T-cell (primary cell): Measurements from ENCODE around the gene AADACL3. TPM values are rescaled to one million over a fixed set of nuclear protein-coding genes. Genes with fewer than 3 reads are reported as not detected.

Source experiments
- ATAC-seq, 4 experiments: fragments of 200-7000 bp in 3 of 4; fragments of 150-1000 bp in 1 of 4; cut with Tn5 transposase; replicated peaks in 1 of 4; 1 replicate in 3 of 4; 2 replicates in 1 of 4; pipeline ENCODE4 v1.10.0; 2021; ENCODE audit warnings: moderate library complexity in 3 of 4, mild to moderate bottlenecking in 2 of 4, moderate number of reproducible peaks in 1 of 4
- CTCF ChIA-PET, 2 donors: fragments of 300-600 bp; sonication (Branson Sonifier 250); formaldehyde crosslinking; loops; one replicate each; lab custom pipeline; 2022; ENCODE audit warnings: antibody characterized with exemption in 2 of 2; lab: Charles Lee
- POLR2A ChIA-PET, 2 donors: fragments of 300-600 bp; sonication (Branson Sonifier 250); formaldehyde crosslinking; loops; one replicate each; lab custom pipeline; 2022; ENCODE audit warnings: antibody characterized with exemption in 2 of 2; lab: Charles Lee
- DNase-seq, 35 experiments: peaks; one replicate each; pipeline versions ENCODE4 v3.0.0 to v3.0.0-alpha.2; 2013 to 2023
- H3K27ac ChIP-seq: one replicate; pipeline ENCODE4 v1.5.1; 2013; ENCODE audit warnings: low read length
- H3K27me3 ChIP-seq, 2 experiments: replicated peaks in 1 of 2; 1 replicate in 1 of 2; 2 replicates in 1 of 2; pipeline versions ENCODE4 v1.6.1 to v1.7.0; 2013; ENCODE audit warnings: low read length in 1 of 2, mixed read lengths in 1 of 2; ENCODE audit not compliant: control insufficient read depth in 2 of 2, insufficient read depth in 2 of 2; ENCODE audit errors: extremely low read depth in 1 of 2
- H3K36me3 ChIP-seq, 2 donors: 1 replicate in 1 of 2; 2 replicates in 1 of 2; pipeline versions ENCODE4 v1.6.1 to v1.7.0; 2013; ENCODE audit warnings: low read length in 1 of 2; ENCODE audit not compliant: control insufficient read depth in 2 of 2, insufficient read depth in 1 of 2; ENCODE audit errors: extremely low read depth in 1 of 2
- H3K4me1 ChIP-seq, 2 experiments: 1 replicate in 1 of 2; 2 replicates in 1 of 2; pipeline versions ENCODE4 v1.6.1 to v1.7.0; 2013; ENCODE audit warnings: low read length in 2 of 2, mixed read lengths in 1 of 2; ENCODE audit not compliant: insufficient read depth in 2 of 2, control insufficient read depth in 1 of 2; ENCODE audit errors: extremely low read depth in 1 of 2
- H3K4me3 ChIP-seq, 2 donors: 1 replicate in 1 of 2; 2 replicates in 1 of 2; pipeline versions ENCODE4 v1.5.1 to v1.7.0; 2013; ENCODE audit warnings: mild to moderate bottlenecking in 2 of 2, low read length in 1 of 2, moderate library complexity in 1 of 2; ENCODE audit not compliant: control insufficient read depth in 1 of 2; ENCODE audit errors: extremely low read depth in 1 of 2
- H3K9me3 ChIP-seq: 2 replicates; pipeline ENCODE4 v1.7.0; 2013
- H3K27ac Mint-ChIP-seq, 2 donors: one replicate each; pipeline ENCODE4 v1.8.0; 2020 to 2021; ENCODE audit warnings: mild to moderate bottlenecking in 2 of 2, mixed read lengths in 2 of 2
- H3K27me3 Mint-ChIP-seq, 2 donors: one replicate each; pipeline ENCODE4 v1.8.0; 2021 to 2022; ENCODE audit warnings: mixed read lengths in 2 of 2
- H3K36me3 Mint-ChIP-seq: one replicate; pipeline ENCODE4 v1.8.0; 2021; ENCODE audit warnings: mixed read lengths
- H3K4me1 Mint-ChIP-seq, 3 donors: one replicate each; pipeline ENCODE4 v1.8.0; 2020 to 2022; ENCODE audit warnings: mixed read lengths in 3 of 3, mild to moderate bottlenecking in 1 of 3
- H3K4me3 Mint-ChIP-seq, 3 donors: one replicate each; pipeline ENCODE4 v1.8.0; 2020 to 2022; ENCODE audit warnings: mild to moderate bottlenecking in 3 of 3, mixed read lengths in 3 of 3, moderate library complexity in 3 of 3
- H3K9me3 Mint-ChIP-seq, 3 donors: one replicate each; pipeline ENCODE4 v1.8.0; 2020 to 2022; ENCODE audit warnings: mixed read lengths in 3 of 3
- WGBS: methylation state at CpG from one replicate; pipeline ENCODE4 v1.1.5; 2013; ENCODE audit warnings: missing lambda C conversion rate; ENCODE audit not compliant: insufficient coverage; 5-methylcytosine and 5-hydroxymethylcytosine counted together
- total RNA-seq, 35 experiments: library from RNA in 6 of 35; stranded (reverse) in 6 of 35; fragments of 120-200 nt in 1 of 35; gene quantifications; one replicate each; pipeline versions ENCODE4 v1.2.1 to v1.2.4 and lab custom pipeline; 2013 to 2026

Gene AADACL3
- total RNA-seq, 5 donors from 2014 or later (not counting 1 experiment from before 2014, with no cell fraction given) = not detected

DNA sequence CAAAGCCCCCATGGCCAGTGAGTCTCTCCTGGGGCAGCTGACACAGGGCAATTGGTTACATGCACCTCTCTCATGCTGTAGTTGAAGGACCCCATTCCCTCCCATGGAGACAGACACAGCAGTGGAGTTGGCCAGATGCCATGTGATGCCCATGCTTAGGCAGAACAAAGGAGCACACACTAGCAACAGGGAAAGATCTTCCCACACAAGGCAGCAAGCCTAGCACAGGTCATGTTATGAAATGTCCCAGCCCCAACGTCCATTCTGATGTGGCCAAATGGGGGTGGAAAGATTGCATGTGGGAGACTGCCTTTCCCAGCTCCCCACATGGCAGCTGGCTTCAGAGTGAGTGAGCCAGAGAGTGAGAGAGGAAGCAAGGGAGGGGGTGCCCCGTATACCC is 37.6 kb upstream of the AADACL3 start:
- peaks cover 36 to 39% of the 10 kb centered on the region in 2 donors for H3K27me3 Mint-ChIP-seq
- Histone ChIP-seq H3K9me3 (no peaks in the 10 kb centered on the region), H3K4me1 (no peaks in the 10 kb centered on the region), H3K27me3 (peaks cover 4 to 33% of the 10 kb centered on the region in 2 experiments), H3K36me3 (no peaks in the 10 kb centered on the region), H3K4me3 (no peak overlapping the region), H3K27ac (no peak overlapping the region)
- peaks cover 0 to 7% (median 7%) of the 10 kb centered on the region in 3 donors for H3K9me3 Mint-ChIP-seq
- DNase-seq = no peak
- no peaks in the 10 kb centered on the region for H3K4me1 Mint-ChIP-seq
- no peaks in the 10 kb centered on the region for H3K36me3 Mint-ChIP-seq
- H3K27ac Mint-ChIP-seq = no peak overlapping the region
- no peak overlapping the region for H3K4me3 Mint-ChIP-seq
- ChIA-PET CTCF (no interaction called here), POLR2A (no interaction called here)
- no peak for ATAC-seq
- WGBS = no CpG with 5 or more reads among the region's 2 CpGs

DNA sequence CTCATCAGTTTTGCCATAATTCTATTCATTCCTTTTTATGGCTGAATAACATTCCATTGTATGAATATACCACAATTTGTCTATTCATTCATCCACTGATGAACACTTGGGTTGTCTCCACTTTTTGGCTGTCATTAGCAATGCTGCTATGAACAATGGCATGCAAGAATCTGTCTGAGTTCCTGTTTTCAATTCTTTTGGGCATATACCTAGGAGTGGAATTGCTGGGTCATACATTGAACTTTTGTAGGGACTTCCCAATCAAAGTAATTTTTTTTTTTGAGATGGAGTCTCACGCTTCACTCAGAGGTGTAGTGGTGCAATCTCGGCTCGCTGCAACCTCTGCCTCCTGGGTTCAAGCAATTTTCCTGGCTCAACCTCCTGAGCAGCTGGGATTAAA is 37.1 kb upstream of the AADACL3 start:
- H3K36me3 Mint-ChIP-seq = no peaks in the 10 kb centered on the region

DNA sequence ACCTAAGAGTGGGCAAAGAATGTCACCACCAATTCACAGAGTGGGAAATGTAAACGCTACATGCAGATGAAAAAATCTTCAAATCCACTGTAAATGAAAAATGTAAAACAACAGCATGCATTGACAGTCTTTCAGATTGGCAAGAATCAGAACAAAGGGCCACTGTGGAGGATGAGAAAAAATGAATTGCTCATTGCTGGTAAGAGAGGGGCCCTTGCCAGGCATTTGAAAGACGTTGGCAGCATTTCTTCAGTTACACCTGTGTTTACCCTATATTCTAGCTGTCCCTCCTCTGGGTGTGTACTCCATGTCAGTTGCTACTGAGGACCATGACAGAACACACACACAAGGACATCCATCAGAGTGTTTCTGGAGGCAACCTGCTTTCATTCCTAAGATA is 25.8 kb upstream of the AADACL3 start:
- Mint-ChIP-seq H3K27ac (no peak overlapping the region), H3K36me3 (no peaks in the 10 kb centered on the region), H3K4me1 (no peaks in the 10 kb centered on the region), H3K9me3 (no peaks in the 10 kb centered on the region), H3K27me3 (peaks cover 8 to 28% of the 10 kb centered on the region in 2 donors), H3K4me3 (no peak overlapping the region)
- ATAC-seq (no peak), DNase-seq (no peak)
- ChIA-PET CTCF (no interaction called here), POLR2A (no interaction called here)
- Histone ChIP-seq H3K4me3 (no peak overlapping the region), H3K27ac (no peak overlapping the region), H3K4me1 (no peaks in the 10 kb centered on the region), H3K27me3 (peaks cover 1 to 9% of the 10 kb centered on the region in 2 experiments), H3K9me3 (no peaks in the 10 kb centered on the region), H3K36me3 (no peaks in the 10 kb centered on the region)
- no CpG with 5 or more reads among the region's 2 CpGs for WGBS

More for the DNA sequence above, 37.1 kb upstream of the AADACL3 start:
- ChIA-PET POLR2A (no interaction called here), CTCF (no interaction called here)
- Histone ChIP-seq H3K36me3 (no peaks in the 10 kb centered on the region), H3K4me1 (no peaks in the 10 kb centered on the region), H3K27ac (no peak overlapping the region), H3K27me3 (peaks cover 4 to 34% of the 10 kb centered on the region in 2 experiments), H3K4me3 (no peak overlapping the region), H3K9me3 (no peaks in the 10 kb centered on the region)
- ATAC-seq (no peak), DNase-seq (no peak)
- Mint-ChIP-seq H3K9me3 (peaks cover 0 to 7% (median 7%) of the 10 kb centered on the region in 3 donors), H3K27me3 (peaks cover 39 to 40% of the 10 kb centered on the region in 2 donors), H3K4me3 (no peak overlapping the region), H3K4me1 (no peaks in the 10 kb centered on the region), H3K27ac (no peak overlapping the region)
- WGBS = 86% methylated on average over 3 of the region's 3 CpGs

DNA sequence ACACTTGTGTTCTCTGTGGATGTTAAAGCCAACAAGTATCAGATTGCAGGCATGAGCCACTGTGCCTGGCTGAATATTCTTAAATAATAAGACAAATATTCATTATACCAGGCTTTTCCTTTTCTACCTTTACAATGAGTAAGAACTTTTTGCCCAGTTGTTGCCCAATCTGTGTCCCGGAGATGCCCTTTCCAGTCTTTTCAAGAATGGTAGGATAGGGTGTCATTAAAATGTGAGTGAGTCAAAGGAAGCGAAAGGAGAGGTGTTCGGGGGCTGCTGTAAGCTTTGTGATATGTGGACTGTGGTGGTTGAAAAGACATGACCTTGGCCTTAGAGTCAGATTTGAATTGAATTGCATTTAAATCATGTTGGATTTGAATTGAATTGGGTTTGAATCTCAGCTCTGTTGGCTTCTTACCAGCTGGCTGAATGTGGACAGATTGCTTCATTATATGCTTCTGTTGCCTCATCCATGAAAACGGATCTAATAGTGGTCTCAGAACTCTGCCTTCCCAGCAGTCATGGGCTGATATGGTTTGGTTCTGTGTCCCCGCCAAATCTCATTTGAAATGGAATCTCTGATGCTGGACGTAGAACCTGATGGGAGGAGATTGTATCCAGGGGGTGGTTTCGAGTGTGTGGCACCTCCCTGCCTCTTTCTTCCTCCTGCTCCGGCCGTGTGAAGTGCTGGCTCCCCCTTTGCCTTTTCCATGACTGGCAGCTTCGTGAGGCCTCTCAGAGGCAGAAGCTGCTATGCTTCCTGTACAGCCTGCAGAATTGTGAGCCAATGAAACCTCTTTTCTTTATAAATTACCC is 22.7 kb upstream of the AADACL3 start:
- no peak overlapping the region for H3K4me3 Mint-ChIP-seq
- no peak overlapping the region for H3K27ac Mint-ChIP-seq
- POLR2A ChIA-PET = no interaction called here
- H3K4me1 Mint-ChIP-seq = no peaks in the 10 kb centered on the region
- no peaks in the 10 kb centered on the region for H3K9me3 ChIP-seq
- CTCF ChIA-PET = no interaction called here
- H3K27me3 Mint-ChIP-seq = peaks cover 1 to 21% of the 10 kb centered on the region in 2 donors
- H3K36me3 ChIP-seq = no peaks in the 10 kb centered on the region
- H3K36me3 Mint-ChIP-seq = no peaks in the 10 kb centered on the region
- no peaks in the 10 kb centered on the region for H3K4me1 ChIP-seq
- WGBS = 66% methylated on average over 9 of the region's 10 CpGs
- peaks cover 0 to 7% of the 10 kb centered on the region in 2 experiments for H3K27me3 ChIP-seq
- no peak for DNase-seq
- no peak for ATAC-seq
- no peak overlapping the region for H3K27ac ChIP-seq
- H3K9me3 Mint-ChIP-seq = no peaks in the 10 kb centered on the region
- no peak overlapping the region for H3K4me3 ChIP-seq

DNA sequence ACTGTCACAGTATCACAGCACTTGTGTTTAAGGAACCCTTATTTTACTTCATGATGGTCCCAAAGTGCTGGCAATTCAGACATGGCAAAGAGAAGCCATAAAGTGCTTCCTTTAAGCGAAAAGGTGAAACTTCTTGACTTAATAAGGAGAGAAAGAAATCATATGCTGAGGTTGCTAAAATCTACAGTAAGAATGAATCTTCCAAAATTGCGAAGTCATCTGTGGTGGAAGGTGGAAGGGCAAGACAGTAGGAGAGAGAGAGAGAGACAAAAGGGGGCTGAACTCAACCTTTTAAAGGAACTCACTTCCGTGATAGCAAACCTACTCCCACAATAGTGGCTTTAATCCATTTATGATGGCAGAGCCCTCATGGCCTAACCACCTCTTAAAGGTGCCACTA is 19.3 kb upstream of the AADACL3 start:
- no peak overlapping the region for H3K4me3 Mint-ChIP-seq
- Histone ChIP-seq H3K27ac (no peak overlapping the region), H3K36me3 (no peaks in the 10 kb centered on the region), H3K27me3 (peaks cover 0 to 14% of the 10 kb centered on the region in 2 experiments), H3K4me3 (no peak overlapping the region), H3K9me3 (no peaks in the 10 kb centered on the region), H3K4me1 (no peaks in the 10 kb centered on the region)
- POLR2A ChIA-PET = no interaction called here
- no peak overlapping the region for H3K27ac Mint-ChIP-seq
- CTCF ChIA-PET = no interaction called here
- peaks cover 0 to 3% (median 0%) of the 10 kb centered on the region in 3 donors for H3K9me3 Mint-ChIP-seq
- no CpG with 5 or more reads among the region's 3 CpGs for WGBS
- no peaks in the 10 kb centered on the region for H3K36me3 Mint-ChIP-seq
- no peak for DNase-seq
- H3K4me1 Mint-ChIP-seq = no peaks in the 10 kb centered on the region
- H3K27me3 Mint-ChIP-seq = peaks cover 23 to 48% of the 10 kb centered on the region in 2 donors
- no peak for ATAC-seq

DNA sequence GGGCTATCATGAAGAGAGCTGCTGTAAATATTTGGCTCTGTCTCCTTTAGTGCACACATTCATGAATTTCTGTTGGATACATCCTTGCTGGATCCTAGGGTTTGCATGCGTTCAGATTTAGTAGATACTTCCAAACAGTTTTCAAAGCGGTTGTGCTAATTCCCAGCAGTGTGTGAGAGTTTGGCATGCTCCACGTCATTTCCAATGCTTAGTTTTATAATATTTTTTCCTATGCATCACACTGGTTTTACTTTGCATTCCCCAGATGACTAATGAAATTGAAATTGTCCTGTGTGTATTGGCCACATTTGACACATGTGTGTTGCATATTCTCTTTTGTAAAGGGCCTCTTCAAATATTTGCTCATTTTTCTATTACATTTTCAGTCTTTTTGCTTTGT is 18.5 kb upstream of the AADACL3 start:
- Mint-ChIP-seq H3K36me3 (no peaks in the 10 kb centered on the region), H3K4me1 (no peaks in the 10 kb centered on the region), H3K27me3 (peaks cover 23 to 45% of the 10 kb centered on the region in 2 donors), H3K27ac (no peak overlapping the region), H3K4me3 (no peak overlapping the region), H3K9me3 (peaks cover 0 to 3% (median 0%) of the 10 kb centered on the region in 3 donors)
- H3K27me3 ChIP-seq = peaks cover 0 to 18% of the 10 kb centered on the region in 2 experiments
- WGBS = 100% methylated on average over 1 of the region's 3 CpGs
- ChIA-PET CTCF (no interaction called here), POLR2A (no interaction called here)
- DNase-seq (no peak), ATAC-seq (no peak)
- H3K4me1 ChIP-seq = no peaks in the 10 kb centered on the region
- H3K27ac ChIP-seq = no peak overlapping the region
- H3K9me3 ChIP-seq = no peaks in the 10 kb centered on the region
- H3K4me3 ChIP-seq = no peak overlapping the region
- H3K36me3 ChIP-seq = no peaks in the 10 kb centered on the region
